Astrocyte (in vitro differentiated cells and primary cell): ENCODE measurements around the gene SHB.

Source experiments
- EZH2 ChIP-seq: IDR thresholded peaks from 2 replicates; pipeline ENCODE4 v1.6.1; 2012; ENCODE audit warnings: mild to moderate bottlenecking, low read length, inconsistent platforms; ENCODE audit not compliant: insufficient read depth
- TF ChIP-seq, protein P1 (sequence below): IDR thresholded peaks from 2 replicates; pipeline ENCODE4 v1.5.1; 2011; ENCODE audit warnings: low read depth, mild to moderate bottlenecking, inconsistent platforms, low read length, moderate library complexity; ENCODE audit not compliant: insufficient read depth

DNA sequence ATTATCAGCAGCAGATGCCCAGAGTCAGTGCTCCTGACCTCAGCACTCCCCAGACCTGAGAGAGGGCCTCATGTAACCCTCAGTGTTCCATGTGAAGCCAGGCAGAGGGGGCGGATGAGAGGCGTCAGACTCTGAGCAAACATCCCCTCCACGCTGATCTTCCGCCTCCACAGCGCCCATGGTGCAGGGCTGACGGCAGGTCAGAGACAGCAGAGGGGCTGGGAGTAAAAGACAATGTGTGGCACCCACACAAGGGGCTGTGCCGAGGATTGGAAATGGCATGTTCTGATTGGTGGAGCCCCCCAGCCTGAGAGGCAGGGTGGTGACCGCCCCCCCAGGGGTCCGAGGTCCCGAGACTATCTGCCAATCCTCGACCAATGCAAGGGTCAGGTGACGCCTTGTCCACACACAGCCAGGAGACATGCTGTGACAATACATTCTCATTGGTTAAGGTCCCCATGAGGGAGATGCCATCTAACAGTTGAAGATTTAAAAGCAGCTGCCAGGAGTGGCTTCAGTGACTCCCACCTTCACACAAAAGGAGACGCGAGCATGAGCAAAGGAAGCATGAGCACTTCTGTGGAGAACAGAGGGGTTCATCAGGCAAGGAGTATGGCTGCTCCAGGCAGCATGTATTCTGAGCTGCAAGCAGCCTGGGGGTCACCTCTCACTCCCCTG, 145.8 kb downstream of the SHB start:
- TF ChIP-seq, protein P1, sequence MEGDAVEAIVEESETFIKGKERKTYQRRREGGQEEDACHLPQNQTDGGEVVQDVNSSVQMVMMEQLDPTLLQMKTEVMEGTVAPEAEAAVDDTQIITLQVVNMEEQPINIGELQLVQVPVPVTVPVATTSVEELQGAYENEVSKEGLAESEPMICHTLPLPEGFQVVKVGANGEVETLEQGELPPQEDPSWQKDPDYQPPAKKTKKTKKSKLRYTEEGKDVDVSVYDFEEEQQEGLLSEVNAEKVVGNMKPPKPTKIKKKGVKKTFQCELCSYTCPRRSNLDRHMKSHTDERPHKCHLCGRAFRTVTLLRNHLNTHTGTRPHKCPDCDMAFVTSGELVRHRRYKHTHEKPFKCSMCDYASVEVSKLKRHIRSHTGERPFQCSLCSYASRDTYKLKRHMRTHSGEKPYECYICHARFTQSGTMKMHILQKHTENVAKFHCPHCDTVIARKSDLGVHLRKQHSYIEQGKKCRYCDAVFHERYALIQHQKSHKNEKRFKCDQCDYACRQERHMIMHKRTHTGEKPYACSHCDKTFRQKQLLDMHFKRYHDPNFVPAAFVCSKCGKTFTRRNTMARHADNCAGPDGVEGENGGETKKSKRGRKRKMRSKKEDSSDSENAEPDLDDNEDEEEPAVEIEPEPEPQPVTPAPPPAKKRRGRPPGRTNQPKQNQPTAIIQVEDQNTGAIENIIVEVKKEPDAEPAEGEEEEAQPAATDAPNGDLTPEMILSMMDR, result no peak
- no peak for TF ChIP-seq EZH2
